HepG2 (cell line): ENCODE measurements around the gene PFN1. TPM values are rescaled to one million over a fixed set of nuclear protein-coding genes. Genes with fewer than 3 reads are reported as not detected.

Source experiments
- ARNT2 ChIP-seq: sonication (generic); formaldehyde crosslinking; IDR thresholded peaks from 2 replicates; pipeline ENCODE4 v1.8.0; 2022; ENCODE audit warnings: mild to moderate bottlenecking, low read depth, missing genetic modification reagents, moderate library complexity
- CHCHD3 ChIP-seq: sonication (generic); formaldehyde crosslinking; IDR thresholded peaks from 2 replicates; pipeline ENCODE4 v1.8.0; 2022; ENCODE audit warnings: mild to moderate bottlenecking, missing genetic modification reagents, moderate library complexity
- CREBL2 ChIP-seq: sonication (generic); formaldehyde crosslinking; IDR thresholded peaks from 2 replicates; pipeline ENCODE4 v1.8.1; 2023; ENCODE audit warnings: missing genetic modification reagents, mild to moderate bottlenecking, borderline replicate concordance
- FOXK2 ChIP-seq: fragments of 450-650 bp; IDR thresholded peaks from 2 replicates; pipeline ENCODE4 v1.6.1; 2016
- GABPA ChIP-seq, 2 experiments: IDR thresholded peaks; 2 replicates each; pipeline ENCODE4 v1.6.1; 2011 to 2016; ENCODE audit warnings: low read depth in 2 of 2, low read length in 1 of 2, missing biosample characterization in 1 of 2, missing genetic modification characterization in 1 of 2
- JUNB ChIP-seq: sonication (generic); formaldehyde crosslinking; IDR thresholded peaks from 2 replicates; pipeline ENCODE4 v1.8.0; 2022; ENCODE audit warnings: missing genetic modification reagents, mild to moderate bottlenecking, borderline replicate concordance
- KDM5B ChIP-seq: sonication (generic); formaldehyde crosslinking; IDR thresholded peaks from 2 replicates; pipeline ENCODE4 v1.4.0; 2020; ENCODE audit warnings: missing genetic modification reagents, mild to moderate bottlenecking, borderline replicate concordance
- LCORL ChIP-seq, 2 experiments: fragments of 450-650 bp in 1 of 2; sonication (generic) in 1 of 2; formaldehyde crosslinking in 1 of 2; IDR thresholded peaks; 2 replicates each; pipeline versions ENCODE4 v1.5.0 to v1.6.1; 2017 to 2020; ENCODE audit warnings: antibody characterized with exemption in 1 of 2, missing genetic modification reagents in 1 of 2
- MZF1 ChIP-seq: sonication (generic); formaldehyde crosslinking; IDR thresholded peaks from 2 replicates; pipeline ENCODE4 v1.8.1; 2023; ENCODE audit warnings: mild to moderate bottlenecking, missing genetic modification reagents, borderline replicate concordance
- PBX3 ChIP-seq: sonication (generic); formaldehyde crosslinking; IDR thresholded peaks from 2 replicates; pipeline ENCODE4 v1.8.1; 2023; ENCODE audit warnings: missing genetic modification reagents, inconsistent platforms, borderline replicate concordance
- XRCC5 ChIP-seq: fragments of 200-400 bp; formaldehyde crosslinking; optimal IDR thresholded peaks from 2 replicates; pipeline ENCODE3; 2017; ENCODE audit warnings: mild to moderate bottlenecking, low read length
- YEATS4 ChIP-seq: sonication (generic); formaldehyde crosslinking; IDR thresholded peaks from 2 replicates; pipeline ENCODE4 v1.4.0; 2020; ENCODE audit warnings: missing genetic modification reagents, borderline replicate concordance
- ZNF275 ChIP-seq: sonication (generic); formaldehyde crosslinking; IDR thresholded peaks from 2 replicates; pipeline ENCODE4 v1.8.0; 2022; ENCODE audit warnings: missing genetic modification reagents, mild to moderate bottlenecking, inconsistent platforms, borderline replicate concordance
- ZNF292 ChIP-seq: sonication (generic); formaldehyde crosslinking; IDR thresholded peaks from 2 replicates; pipeline ENCODE4 v1.8.1; 2022; ENCODE audit warnings: mild to moderate bottlenecking, low read depth, missing genetic modification reagents, borderline replicate concordance
- ZNF30 ChIP-seq: sonication (generic); formaldehyde crosslinking; IDR thresholded peaks from 2 replicates; pipeline ENCODE4 v1.5.0; 2020; ENCODE audit warnings: mild to moderate bottlenecking, missing genetic modification reagents
- ZNF614 ChIP-seq: IDR thresholded peaks from 2 replicates; pipeline ENCODE4 v1.6.1; 2018; ENCODE audit warnings: missing biosample characterization, missing genetic modification reagents, inconsistent platforms, borderline replicate concordance
- ZNF776 ChIP-seq: sonication (generic); formaldehyde crosslinking; IDR thresholded peaks from 2 replicates; pipeline ENCODE4 v1.4.0; 2020; ENCODE audit warnings: mild to moderate bottlenecking, missing genetic modification reagents
- ZNF850 ChIP-seq: sonication (generic); formaldehyde crosslinking; conservative IDR thresholded peaks from 2 replicates; pipeline ENCODE4 v1.9.0; 2021; ENCODE audit warnings: mild to moderate bottlenecking, missing genetic modification reagents
- polyA plus RNA-seq, 8 experiments: library from polyadenylated mRNA; depleted of rRNA in 3 of 8; stranded (reverse) in 7 of 8; unstranded in 1 of 8; fragments of >200 nt; fragmentation: Illumina TruSeq in 4 of 8; extraction: Trizol in 4 of 8; gene quantifications; 2 replicates each; pipeline versions ENCODE4 v1.2.1 to v1.2.3, GENCODE V29; 2011 to 2016; ENCODE audit warnings: low read depth in 4 of 8, missing spikeins in 1 of 8, mixed read lengths in 1 of 8; ENCODE audit not compliant: insufficient read depth in 1 of 8
- total RNA-seq, 5 experiments: library from RNA; depleted of rRNA; stranded (reverse); fragments of >200 nt; fragmentation: Illumina TruSeq; extraction: Trizol; gene quantifications; 2 replicates each; pipeline ENCODE4 v1.2.3, GENCODE V29; 2016; ENCODE audit warnings: low read depth in 1 of 5

The PFN1 gene
- total and polyA plus RNA-seq, 2 of the 13 experiments (the other 11 are each of a cell fraction or from before 2014, with no cell fraction given) = 494 to 613 TPM

GRCh38 chr17:4967539-4968485, 19.5 kb upstream of the PFN1 start, which contains the start of gene SPAG7 (continued):
- TF ChIP-seq LCORL (IDR thresholded peaks at IDR 0.05) (no peak), LCORL (CRISPR knock-in tag; IDR thresholded peaks at IDR 0.05) (peak; percentile 91), YEATS4 (CRISPR knock-in tag) (peak; percentile 81; the same call in 1 of the 2 replicates), ZNF850 (no peak), PBX3 (CRISPR knock-in tag) (no peak), ZNF30 (0 out of 2 replicates have a peak, but pooled peaks have one; percentile 76), CHCHD3 (CRISPR knock-in tag) (no peak), ZNF776 (CRISPR knock-in tag) (no peak), XRCC5 (peak; percentile 45), ZNF614 (CRISPR knock-in tag) (peak; percentile 36; the same call in 1 of the 2 replicates), ARNT2 (CRISPR knock-in tag) (no peak), ZNF292 (CRISPR knock-in tag) (no peak), FOXK2 (no peak), ZNF275 (CRISPR knock-in tag) (peak; percentile 47; the same call in 1 of the 2 replicates), CREBL2 (CRISPR knock-in tag) (no peak), KDM5B (no peak), MZF1 (CRISPR knock-in tag) (no peak), GABPA (IDR thresholded peaks at IDR 0.05; ENCODE audit: low read depth, low read length) (peak; percentile 57), GABPA (CRISPR knock-in tag; IDR thresholded peaks at IDR 0.05; ENCODE audit: low read depth) (peak; percentile 66; the same call in 1 of the 2 replicates), JUNB (peak; percentile 52; the same call in 1 of the 2 replicates)
